Keratinocyte (primary cell): ENCODE data around the gene SLC35D3.

Experiments used
- CTCF ChIP-seq, 3 experiments: IDR thresholded peaks in 1 of 3; conservative IDR thresholded peaks in 1 of 3; optimal IDR thresholded peaks in 1 of 3; 2 replicates in 2 of 3; 3 replicates in 1 of 3; pipeline versions ENCODE3 to v1.5.1; 2011; ENCODE audit warnings: low read length in 3 of 3, mild to moderate bottlenecking in 3 of 3, moderate library complexity in 2 of 3, control low read depth in 1 of 3, inconsistent platforms in 1 of 3; ENCODE audit not compliant: insufficient read depth in 2 of 3; ENCODE audit errors: extremely low read depth in 1 of 3
- EZH2 ChIP-seq: IDR thresholded peaks from one replicate; pipeline ENCODE4 v1.6.1; 2012; ENCODE audit warnings: inconsistent platforms, mild to moderate bottlenecking, low read length, moderate library complexity

GRCh38 chr6:136921936-136922684 lies at the start of gene SLC35D3:
- TF ChIP-seq CTCF (optimal IDR thresholded peaks at IDR 0.05 in 1 of 3, IDR thresholded peaks at IDR 0.05 in 1 of 3, conservative IDR thresholded peaks at IDR 0.05 in 1 of 3; ENCODE audit: extremely low read depth in 1 of 3, insufficient read depth in 2 of 3, low read length in 3 of 3), result no peak
- peak; percentile 95 for TF ChIP-seq EZH2
